K562 (cell line): ENCODE measurements around the gene KCNQ2. TPM values are rescaled to one million over a fixed set of nuclear protein-coding genes. Genes with fewer than 3 reads are reported as not detected.

ENCODE experiments used
- ATF1 ChIP-seq, 2 experiments: fragments of 450-650 bp in 1 of 2; IDR thresholded peaks; 2 replicates each; pipeline ENCODE4 v1.6.1; 2016; ENCODE audit warnings: missing compliant biosample characterization in 1 of 2, missing genetic modification characterization in 1 of 2
- CCNT2 ChIP-seq: IDR thresholded peaks from 2 replicates; pipeline ENCODE4 v1.6.1; 2011; ENCODE audit warnings: borderline replicate concordance, low read depth, mild to moderate bottlenecking, moderate library complexity, mixed read lengths, low read length; ENCODE audit not compliant: insufficient read length; ENCODE audit errors: extremely low read depth
- CREB1 ChIP-seq, 2 experiments: sonication (generic) in 1 of 2; formaldehyde crosslinking in 1 of 2; IDR thresholded peaks; 2 replicates each; pipeline versions ENCODE4 v1.6.1 to v1.8.0; 2012 to 2022; ENCODE audit warnings: inconsistent platforms in 1 of 2, mild to moderate bottlenecking in 1 of 2, missing genetic modification reagents in 1 of 2, moderate library complexity in 1 of 2
- CREM ChIP-seq: IDR thresholded peaks from 2 replicates; pipeline ENCODE4 v1.6.1; 2014; ENCODE audit warnings: antibody characterized with exemption, low read depth
- GTF2E2 ChIP-seq: fragments of 200-800 bp; sonication (Bioruptor generic); IDR thresholded peaks from 2 replicates; pipeline ENCODE4 v1.6.1; 2016; ENCODE audit warnings: missing genetic modification characterization, missing compliant biosample characterization
- GTF2F1 ChIP-seq: IDR thresholded peaks from 2 replicates; pipeline ENCODE4 v1.6.1; 2011; ENCODE audit warnings: low read depth, low read length, improper control_type of control experiment
- KDM1A ChIP-seq, 2 experiments: fragments of 450-650 bp; IDR thresholded peaks; 2 replicates each; pipeline ENCODE4 v1.6.1; 2016; ENCODE audit warnings: mild to moderate bottlenecking in 2 of 2
- L3MBTL2 ChIP-seq: fragments of 450-650 bp; IDR thresholded peaks from 2 replicates; pipeline ENCODE4 v1.6.1; 2016; ENCODE audit warnings: mild to moderate bottlenecking, moderate library complexity
- NCOA4 ChIP-seq: fragments of 450-650 bp; IDR thresholded peaks from 2 replicates; pipeline ENCODE4 v1.6.1; 2018; ENCODE audit warnings: mild to moderate bottlenecking; ENCODE audit not compliant: partially characterized antibody
- NONO ChIP-seq, 2 experiments: fragments of 200-400 bp in 1 of 2; fragments of 450-650 bp in 1 of 2; formaldehyde crosslinking in 1 of 2; IDR thresholded peaks; 2 replicates each; pipeline ENCODE4 v1.6.1; 2017; ENCODE audit warnings: low read depth in 2 of 2, mild to moderate bottlenecking in 2 of 2, moderate library complexity in 2 of 2, low read length in 1 of 2
- POLR2A ChIP-seq: fragments of 450-650 bp; conservative IDR thresholded peaks from 2 replicates; pipeline ENCODE4 v1.6.1; 2016
- RBBP5 ChIP-seq: fragments of 200-600 bp; sonication (generic); IDR thresholded peaks from 2 replicates; pipeline ENCODE4 v1.6.1; 2012; ENCODE audit warnings: borderline replicate concordance, mild to moderate bottlenecking, low read length, control low read depth, inconsistent platforms; ENCODE audit not compliant: insufficient read depth, poor library complexity, severe bottlenecking
- RBM39 ChIP-seq: fragments of 200-400 bp; formaldehyde crosslinking; optimal IDR thresholded peaks from 2 replicates; pipeline ENCODE3; 2018; ENCODE audit warnings: low read depth, low read length
- SIN3B ChIP-seq: fragments of 450-650 bp; IDR thresholded peaks from 2 replicates; pipeline ENCODE4 v1.6.1; 2017; ENCODE audit warnings: low read depth, mild to moderate bottlenecking, moderate library complexity
- YY1 ChIP-seq, 3 experiments: IDR thresholded peaks; 2 replicates each; pipeline ENCODE4 v1.6.1; 2011; ENCODE audit warnings: low read length in 2 of 3, mild to moderate bottlenecking in 2 of 3, moderate library complexity in 2 of 3, borderline replicate concordance in 1 of 3, control low read depth in 1 of 3, low read depth in 1 of 3; ENCODE audit not compliant: insufficient read depth in 3 of 3, insufficient replicate concordance in 2 of 3, control insufficient read depth in 1 of 3, insufficient read length in 1 of 3; ENCODE audit errors: extremely low read depth in 1 of 3
- ZBTB1 ChIP-seq: sonication (generic); formaldehyde crosslinking; IDR thresholded peaks from 2 replicates; pipeline ENCODE4 v1.8.1; 2023; ENCODE audit warnings: missing genetic modification reagents, low read depth, mild to moderate bottlenecking, borderline replicate concordance
- ZBTB11 ChIP-seq, 3 experiments: fragments of 200-800 bp in 1 of 3; fragments of 250-450 bp in 1 of 3; fragments of 450-650 bp in 1 of 3; sonication (Bioruptor Pico) in 1 of 3; sonication (Bioruptor generic) in 1 of 3; formaldehyde crosslinking in 1 of 3; IDR thresholded peaks; 2 replicates each; pipeline versions ENCODE4 v1.6.1 to v1.8.0; 2016 to 2022; ENCODE audit warnings: mild to moderate bottlenecking in 2 of 3, missing genetic modification characterization in 2 of 3, missing compliant biosample characterization in 1 of 3, moderate library complexity in 1 of 3
- ZNF561 ChIP-seq: fragments of 450-650 bp; formaldehyde crosslinking; conservative IDR thresholded peaks from 2 replicates; pipeline ENCODE4 v1.4.0; 2020; ENCODE audit warnings: mild to moderate bottlenecking, moderate library complexity
- polyA plus RNA-seq, 8 experiments: library from polyadenylated mRNA; depleted of rRNA in 4 of 8; stranded (reverse) in 5 of 8; unstranded in 3 of 8; fragments of >200 nt; fragmentation: Nextera tagmentation in 2 of 8; fragmentation: Illumina TruSeq in 1 of 8; extraction: Ambion mirVana in 2 of 8; extraction: Trizol in 1 of 8; gene quantifications; 2 replicates each; pipeline versions ENCODE4 v1.2.1 to v1.2.3, GENCODE V29; 2011 to 2014; ENCODE audit warnings: inconsistent platforms in 1 of 8, missing spikeins in 1 of 8
- total RNA-seq, 7 experiments: library from RNA; depleted of rRNA in 6 of 7; stranded (reverse); fragments of >200 nt in 6 of 7; fragmentation: Illumina TruSeq in 2 of 7; extraction: Trizol in 2 of 7; gene quantifications; 2 replicates each; pipeline versions ENCODE4 v1.2.1 to v1.2.3, GENCODE V29; 2011 to 2021; ENCODE audit warnings: low replicate concordance in 1 of 7
- TF ChIP-seq, protein P1 (sequence below): sonication (generic); formaldehyde crosslinking; IDR thresholded peaks from 2 replicates; pipeline ENCODE4 v1.8.0; 2022; ENCODE audit warnings: mild to moderate bottlenecking, missing genetic modification reagents

The KCNQ2 gene
- total and polyA plus RNA-seq, 9 of the 15 experiments (the other 6 are each of a cell fraction or from before 2014, with no cell fraction given), result 0.13 to 0.16 TPM; not detected in 7

- TF ChIP-seq, protein P1, sequence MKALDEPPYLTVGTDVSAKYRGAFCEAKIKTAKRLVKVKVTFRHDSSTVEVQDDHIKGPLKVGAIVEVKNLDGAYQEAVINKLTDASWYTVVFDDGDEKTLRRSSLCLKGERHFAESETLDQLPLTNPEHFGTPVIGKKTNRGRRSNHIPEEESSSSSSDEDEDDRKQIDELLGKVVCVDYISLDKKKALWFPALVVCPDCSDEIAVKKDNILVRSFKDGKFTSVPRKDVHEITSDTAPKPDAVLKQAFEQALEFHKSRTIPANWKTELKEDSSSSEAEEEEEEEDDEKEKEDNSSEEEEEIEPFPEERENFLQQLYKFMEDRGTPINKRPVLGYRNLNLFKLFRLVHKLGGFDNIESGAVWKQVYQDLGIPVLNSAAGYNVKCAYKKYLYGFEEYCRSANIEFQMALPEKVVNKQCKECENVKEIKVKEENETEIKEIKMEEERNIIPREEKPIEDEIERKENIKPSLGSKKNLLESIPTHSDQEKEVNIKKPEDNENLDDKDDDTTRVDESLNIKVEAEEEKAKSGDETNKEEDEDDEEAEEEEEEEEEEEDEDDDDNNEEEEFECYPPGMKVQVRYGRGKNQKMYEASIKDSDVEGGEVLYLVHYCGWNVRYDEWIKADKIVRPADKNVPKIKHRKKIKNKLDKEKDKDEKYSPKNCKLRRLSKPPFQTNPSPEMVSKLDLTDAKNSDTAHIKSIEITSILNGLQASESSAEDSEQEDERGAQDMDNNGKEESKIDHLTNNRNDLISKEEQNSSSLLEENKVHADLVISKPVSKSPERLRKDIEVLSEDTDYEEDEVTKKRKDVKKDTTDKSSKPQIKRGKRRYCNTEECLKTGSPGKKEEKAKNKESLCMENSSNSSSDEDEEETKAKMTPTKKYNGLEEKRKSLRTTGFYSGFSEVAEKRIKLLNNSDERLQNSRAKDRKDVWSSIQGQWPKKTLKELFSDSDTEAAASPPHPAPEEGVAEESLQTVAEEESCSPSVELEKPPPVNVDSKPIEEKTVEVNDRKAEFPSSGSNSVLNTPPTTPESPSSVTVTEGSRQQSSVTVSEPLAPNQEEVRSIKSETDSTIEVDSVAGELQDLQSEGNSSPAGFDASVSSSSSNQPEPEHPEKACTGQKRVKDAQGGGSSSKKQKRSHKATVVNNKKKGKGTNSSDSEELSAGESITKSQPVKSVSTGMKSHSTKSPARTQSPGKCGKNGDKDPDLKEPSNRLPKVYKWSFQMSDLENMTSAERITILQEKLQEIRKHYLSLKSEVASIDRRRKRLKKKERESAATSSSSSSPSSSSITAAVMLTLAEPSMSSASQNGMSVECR (CRISPR knock-in tag), result 0 out of 2 replicates have a peak, but pooled peaks have one; percentile 19
- TF ChIP-seq RBBP5 (no peak), NONO (IDR thresholded peaks at IDR 0.05; ENCODE audit: low read depth in 2 of 2, low read length in 1 of 2) (peak in 1 of 2 experiments; percentile 84; a peak in 2 of 4 replicates), CREM (peak; percentile 85), NCOA4 (no peak), GTF2E2 (tag) (peak; percentile 86; the same call in 1 of the 2 replicates), KDM1A (IDR thresholded peaks at IDR 0.05) (no peak), POLR2A (peak; percentile 76), GTF2F1 (peak; percentile 65; the same call in 1 of the 2 replicates), ZNF561 (no peak), CREB1 (IDR thresholded peaks at IDR 0.05) (peak; percentile 79), CREB1 (CRISPR knock-in tag; IDR thresholded peaks at IDR 0.05) (peak; percentile 74), L3MBTL2 (0 out of 2 replicates have a peak, but pooled peaks have one; percentile 9), RBM39 (no peak), SIN3B (no peak), ZBTB1 (CRISPR knock-in tag) (no peak), CCNT2 (peak; percentile 39), ZBTB11 (CRISPR knock-in tag; IDR thresholded peaks at IDR 0.05) (0 out of 6 replicates have a peak, but pooled peaks of 1 of the 3 experiments have one; percentile 7), ATF1 (CRISPR knock-in tag; IDR thresholded peaks at IDR 0.05) (no peak), ATF1 (tag; IDR thresholded peaks at IDR 0.05) (0 out of 2 replicates have a peak, but pooled peaks have one; percentile 51), YY1 (IDR thresholded peaks at IDR 0.05; ENCODE audit: borderline replicate concordance in 1 of 3, control insufficient read depth in 1 of 3, extremely low read depth in 1 of 3, insufficient read depth in 3 of 3, insufficient read length in 1 of 3, insufficient replicate concordance in 2 of 3, low read depth in 1 of 3, low read length in 2 of 3) (peak in 1 of 3 experiments; percentile 40)
Measured at GRCh38 chr20:63520504-63520933, 48.1 kb upstream of the KCNQ2 start, which contains the start of gene PPDPF (continued).
